Esophagus squamous epithelium (tissue), 4 donors: ENCODE results near the gene SLC7A6OS.

Experiments
- CTCF ChIP-seq, 6 experiments: fragments of 450-650 bp in 4 of 6; fragments of 200-600 bp in 2 of 6; sonication (generic) in 2 of 6; IDR thresholded peaks; one replicate each; pipeline ENCODE4 v1.5.1; 2016 to 2019; ENCODE audit warnings: antibody characterized with exemption in 6 of 6, mild to moderate bottlenecking in 4 of 6, moderate library complexity in 4 of 6
- POLR2A ChIP-seq, 4 donors: fragments of 450-650 bp; IDR thresholded peaks; one replicate each; pipeline ENCODE4 v1.6.1; 2017; ENCODE audit warnings: antibody characterized with exemption in 4 of 4, mild to moderate bottlenecking in 4 of 4, moderate library complexity in 3 of 4

- TF ChIP-seq CTCF (IDR thresholded peaks at IDR 0.05) (no peak), POLR2A (IDR thresholded peaks at IDR 0.05) (no peak)
These were observed 28.7 kb downstream of the SLC7A6OS start for GRCh38 chr16:68282064-68282452.
